ENCODE measurements around the gene ARIH2.

The ARIH2 gene

GRCh38 chr3:48982686-48983085 is 64.0 kb downstream of the ARIH2 start:
- no peak overlapping the region for H3K4me3 Mint-ChIP-seq
- DNase-seq = no peak
- peaks cover 40% of the 10 kb centered on the region for H3K36me3 Mint-ChIP-seq (ENCODE audit: low read depth)
- H3K9me3 Mint-ChIP-seq = no peaks in the 10 kb centered on the region
- H3K4me1 Mint-ChIP-seq = peaks cover under 1% of the 10 kb centered on the region
- no peak for TF ChIP-seq CTCF (IDR thresholded peaks at IDR 0.05)
- H3K27me3 Mint-ChIP-seq (ENCODE audit: low read depth, poor library complexity) = peaks cover 1% of the 10 kb centered on the region
- peak overlapping the region; percentile 35 for H3K27ac Mint-ChIP-seq

GRCh38 chr3:48983096-48983495 is 64.5 kb downstream of the ARIH2 start:
- no peak for DNase-seq
- no peak overlapping the region for H3K4me3 Mint-ChIP-seq
- H3K36me3 Mint-ChIP-seq (ENCODE audit: low read depth) = peaks cover 37% of the 10 kb centered on the region
- no peaks in the 10 kb centered on the region for H3K9me3 Mint-ChIP-seq
- peak overlapping the region; percentile 35 for H3K27ac Mint-ChIP-seq
- H3K4me1 Mint-ChIP-seq = peaks cover 5% of the 10 kb centered on the region
- peaks cover 5% of the 10 kb centered on the region for H3K27me3 Mint-ChIP-seq (ENCODE audit: low read depth, poor library complexity)
- no peak for TF ChIP-seq CTCF (IDR thresholded peaks at IDR 0.05)

- Mint-ChIP-seq H3K9me3 (no peaks in the 10 kb centered on the region), H3K27me3 (ENCODE audit: low read depth, poor library complexity) (peaks cover 5% of the 10 kb centered on the region), H3K27ac (peak overlapping the region; percentile 71), H3K4me1 (peaks cover 16% of the 10 kb centered on the region), H3K36me3 (ENCODE audit: low read depth) (peaks cover 28% of the 10 kb centered on the region), H3K4me3 (no peak overlapping the region)
- DNase-seq = no peak
- no peak for TF ChIP-seq CTCF (IDR thresholded peaks at IDR 0.05)
These were observed 66.0 kb downstream of the ARIH2 start for GRCh38 chr3:48984663-48985062.

- Mint-ChIP-seq H3K4me1 (peaks cover 20% of the 10 kb centered on the region), H3K9me3 (no peaks in the 10 kb centered on the region), H3K27me3 (ENCODE audit: low read depth, poor library complexity) (peaks cover 5% of the 10 kb centered on the region), H3K27ac (peak overlapping the region; percentile 94), H3K36me3 (ENCODE audit: low read depth) (peaks cover 20% of the 10 kb centered on the region), H3K4me3 (no peak overlapping the region)
- no peak for DNase-seq
- no peak for TF ChIP-seq CTCF (IDR thresholded peaks at IDR 0.05)
These were observed 67.3 kb downstream of the ARIH2 start for GRCh38 chr3:48985831-48986376.

- peaks cover 33% of the 10 kb centered on the region for H3K4me1 Mint-ChIP-seq
- DNase-seq = no peak
- no peak for TF ChIP-seq CTCF (IDR thresholded peaks at IDR 0.05)
- H3K27ac Mint-ChIP-seq = peak overlapping the region; percentile 98
- H3K27me3 Mint-ChIP-seq (ENCODE audit: low read depth, poor library complexity) = peaks cover 7% of the 10 kb centered on the region
- no peaks in the 10 kb centered on the region for H3K9me3 Mint-ChIP-seq
- H3K4me3 Mint-ChIP-seq = peak overlapping the region; percentile 93
- H3K36me3 Mint-ChIP-seq (ENCODE audit: low read depth) = peaks cover 4% of the 10 kb centered on the region
These were observed 70.6 kb downstream of the ARIH2 start for GRCh38 chr3:48989126-48989795.
